Karpas-422 (cell line): ENCODE results near the gene FAM241B. TPM values are rescaled to one million over a fixed set of nuclear protein-coding genes. Genes with fewer than 3 reads are reported as not detected.

Experiments used
- DNase-seq: peaks from one replicate; pipeline ENCODE4 v3.0.0-alpha.2; 2015
- H2AFZ ChIP-seq: fragments of 200-600 bp; sonication (generic); 2 replicates; pipeline ENCODE4 v1.6.1; 2014; ENCODE audit warnings: antibody characterized with exemption, low read length, mixed read lengths
- H3K27ac ChIP-seq: fragments of 200-600 bp; sonication (generic); 2 replicates; pipeline ENCODE4 v1.5.1; 2014; ENCODE audit warnings: mild to moderate bottlenecking, low read length, moderate library complexity
- H3K27me3 ChIP-seq: fragments of 200-600 bp; sonication (generic); 2 replicates; pipeline ENCODE4 v1.6.1; 2014; ENCODE audit warnings: low read length, mixed read lengths
- H3K36me3 ChIP-seq: fragments of 200-600 bp; sonication (generic); 2 replicates; pipeline ENCODE4 v1.6.1; 2014; ENCODE audit warnings: low read length, mixed read lengths; ENCODE audit not compliant: insufficient read depth
- H3K4me1 ChIP-seq: fragments of 200-600 bp; sonication (generic); 2 replicates; pipeline ENCODE4 v1.6.1; 2014; ENCODE audit warnings: mild to moderate bottlenecking, low read length, mixed read lengths
- H3K4me2 ChIP-seq: fragments of 200-600 bp; sonication (generic); 2 replicates; pipeline ENCODE4 v1.6.1; 2014; ENCODE audit warnings: low read length, low read depth, mild to moderate bottlenecking; ENCODE audit not compliant: poor library complexity, severe bottlenecking
- H3K4me3 ChIP-seq: fragments of 200-600 bp; sonication (generic); 2 replicates; pipeline ENCODE4 v1.5.1; 2014; ENCODE audit warnings: mild to moderate bottlenecking, antibody characterized with exemption, low read length, mixed read lengths
- H3K79me2 ChIP-seq: fragments of 200-600 bp; sonication (generic); 2 replicates; pipeline ENCODE4 v1.6.1; 2014; ENCODE audit warnings: mild to moderate bottlenecking, low read length, mixed read lengths
- H3K9ac ChIP-seq: fragments of 200-600 bp; sonication (generic); 2 replicates; pipeline ENCODE4 v1.6.0; 2014; ENCODE audit warnings: low read length
- H3K9me2 ChIP-seq: fragments of 200-600 bp; sonication (generic), shearing (Covaris generic); replicated peaks from 2 replicates; pipeline ENCODE4 v1.6.0; 2014; ENCODE audit warnings: mild to moderate bottlenecking, low read length, moderate library complexity; ENCODE audit not compliant: insufficient read depth
- H3K9me3 ChIP-seq: fragments of 300-700, 200-600 bp; sonication (generic); 2 replicates; pipeline ENCODE4 v1.6.1; 2014; ENCODE audit warnings: low read length, mixed read lengths
- H4K20me1 ChIP-seq: fragments of 200-600 bp; sonication (generic); 2 replicates; pipeline ENCODE4 v1.6.1; 2014; ENCODE audit warnings: mild to moderate bottlenecking, antibody characterized with exemption, low read length, low read depth; ENCODE audit not compliant: insufficient read depth
- total RNA-seq: library from RNA; depleted of rRNA; stranded (reverse); fragments of >200 nt; shearing (Covaris generic); gene quantifications from 2 replicates; pipeline ENCODE4 v1.2.3, GENCODE V29; 2014; ENCODE audit warnings: low replicate concordance

The FAM241B gene
- total RNA-seq, 1 experiment from 2014 or later, result not detected

- DNase-seq, result no peak
- H3K9me3 ChIP-seq, result no peaks in the 10 kb centered on the region
- no peaks in the 10 kb centered on the region for H4K20me1 ChIP-seq
- H3K27me3 ChIP-seq, result no peaks in the 10 kb centered on the region
- H3K9ac ChIP-seq, result no peak overlapping the region
- H2AFZ ChIP-seq, result no peak overlapping the region
- no peaks in the 10 kb centered on the region for H3K79me2 ChIP-seq
- no peaks in the 10 kb centered on the region for H3K4me1 ChIP-seq
- H3K4me3 ChIP-seq, result no peak overlapping the region
- no peak overlapping the region for H3K27ac ChIP-seq
- H3K4me2 ChIP-seq, result no peak overlapping the region
- no peaks in the 10 kb centered on the region for H3K9me2 ChIP-seq
- no peaks in the 10 kb centered on the region for H3K36me3 ChIP-seq
These were observed 779 bp downstream of the FAM241B start for GRCh38 chr10:69630651-69631400.

- H3K27ac ChIP-seq, result no peak overlapping the region
- no peaks in the 10 kb centered on the region for H3K36me3 ChIP-seq
- no peak for DNase-seq
- no peak overlapping the region for H3K4me2 ChIP-seq
- H3K27me3 ChIP-seq, result no peaks in the 10 kb centered on the region
- H4K20me1 ChIP-seq, result no peaks in the 10 kb centered on the region
- no peak overlapping the region for H3K9ac ChIP-seq
- no peaks in the 10 kb centered on the region for H3K4me1 ChIP-seq
- no peaks in the 10 kb centered on the region for H3K9me3 ChIP-seq
- no peak overlapping the region for H2AFZ ChIP-seq
- no peaks in the 10 kb centered on the region for H3K9me2 ChIP-seq
- H3K79me2 ChIP-seq, result no peaks in the 10 kb centered on the region
- no peak overlapping the region for H3K4me3 ChIP-seq
These were observed 1.5 kb downstream of the FAM241B start for GRCh38 chr10:69631566-69631965.

GRCh38 chr10:69632516-69633199 is 2.6 kb downstream of the FAM241B start:
- H3K9me2 ChIP-seq, result no peaks in the 10 kb centered on the region
- DNase-seq, result peak; percentile 23
- no peaks in the 10 kb centered on the region for H4K20me1 ChIP-seq
- H3K36me3 ChIP-seq, result no peaks in the 10 kb centered on the region
- H3K27ac ChIP-seq, result no peak overlapping the region
- H3K4me2 ChIP-seq, result no peak overlapping the region
- no peaks in the 10 kb centered on the region for H3K27me3 ChIP-seq
- H3K4me1 ChIP-seq, result no peaks in the 10 kb centered on the region
- no peak overlapping the region for H3K4me3 ChIP-seq
- H2AFZ ChIP-seq, result no peak overlapping the region
- H3K79me2 ChIP-seq, result no peaks in the 10 kb centered on the region
- H3K9me3 ChIP-seq, result no peaks in the 10 kb centered on the region
- H3K9ac ChIP-seq, result no peak overlapping the region

- no peak overlapping the region for H3K9ac ChIP-seq
- DNase-seq, result no peak
- H3K27me3 ChIP-seq, result no peaks in the 10 kb centered on the region
- no peaks in the 10 kb centered on the region for H3K4me1 ChIP-seq
- no peak overlapping the region for H3K27ac ChIP-seq
- no peaks in the 10 kb centered on the region for H3K9me3 ChIP-seq
- no peak overlapping the region for H2AFZ ChIP-seq
- no peak overlapping the region for H3K4me2 ChIP-seq
- H3K79me2 ChIP-seq, result no peaks in the 10 kb centered on the region
- H3K4me3 ChIP-seq, result no peak overlapping the region
- H4K20me1 ChIP-seq, result no peaks in the 10 kb centered on the region
- no peaks in the 10 kb centered on the region for H3K36me3 ChIP-seq
- H3K9me2 ChIP-seq, result no peaks in the 10 kb centered on the region
These were observed 3.9 kb downstream of the FAM241B start for GRCh38 chr10:69633673-69634635.

- no peaks in the 10 kb centered on the region for H3K9me3 ChIP-seq
- H3K36me3 ChIP-seq, result no peaks in the 10 kb centered on the region
- H3K27me3 ChIP-seq, result no peaks in the 10 kb centered on the region
- H3K4me1 ChIP-seq, result no peaks in the 10 kb centered on the region
- H3K9me2 ChIP-seq, result no peaks in the 10 kb centered on the region
- no peaks in the 10 kb centered on the region for H3K79me2 ChIP-seq
- DNase-seq, result no peak
- no peak overlapping the region for H3K4me2 ChIP-seq
- no peaks in the 10 kb centered on the region for H4K20me1 ChIP-seq
- H3K4me3 ChIP-seq, result no peak overlapping the region
- H3K27ac ChIP-seq, result no peak overlapping the region
- no peak overlapping the region for H3K9ac ChIP-seq
- H2AFZ ChIP-seq, result no peak overlapping the region
These were observed 4.8 kb downstream of the FAM241B start for GRCh38 chr10:69634759-69635425.

- Histone ChIP-seq H3K79me2 (no peaks in the 10 kb centered on the region), H3K4me2 (no peak overlapping the region), H3K4me3 (no peak overlapping the region), H4K20me1 (no peaks in the 10 kb centered on the region), H3K9me3 (no peaks in the 10 kb centered on the region), H3K27ac (no peak overlapping the region), H3K9ac (no peak overlapping the region), H3K36me3 (no peaks in the 10 kb centered on the region), H3K4me1 (no peaks in the 10 kb centered on the region), H3K9me2 (no peaks in the 10 kb centered on the region), H3K27me3 (no peaks in the 10 kb centered on the region), H2AFZ (no peak overlapping the region)
- DNase-seq, result no peak
These were observed 5.6 kb downstream of the FAM241B start for GRCh38 chr10:69635428-69636272.

GRCh38 chr10:69636273-69636575 is 6.2 kb downstream of the FAM241B start:
- Histone ChIP-seq H3K9me3 (no peaks in the 10 kb centered on the region), H3K79me2 (no peaks in the 10 kb centered on the region), H3K9ac (no peak overlapping the region), H3K4me3 (no peak overlapping the region), H3K4me2 (no peak overlapping the region), H3K27ac (no peak overlapping the region), H4K20me1 (no peaks in the 10 kb centered on the region), H3K36me3 (no peaks in the 10 kb centered on the region), H3K9me2 (no peaks in the 10 kb centered on the region), H3K4me1 (no peaks in the 10 kb centered on the region), H2AFZ (no peak overlapping the region), H3K27me3 (no peaks in the 10 kb centered on the region)
- DNase-seq, result no peak
